ENCODE measurements around the gene LDLRAD4.

LDLRAD4 gene

GRCh38 chr18:13623871-13624270, 405.3 kb downstream of the LDLRAD4 start:
- TF ChIP-seq TCF4 (CRISPR knock-in tag; IDR thresholded peaks at IDR 0.05; ENCODE audit: borderline replicate concordance) (no peak), CREB5 (CRISPR knock-in tag; IDR thresholded peaks at IDR 0.05; ENCODE audit: low read depth) (no peak), ESRRG (CRISPR knock-in tag; IDR thresholded peaks at IDR 0.05) (no peak), SNAI2 (CRISPR knock-in tag; IDR thresholded peaks at IDR 0.05) (no peak), RARB (CRISPR knock-in tag; IDR thresholded peaks at IDR 0.05) (no peak), ZFP30 (CRISPR knock-in tag; IDR thresholded peaks at IDR 0.05) (no peak), TOX (CRISPR knock-in tag; IDR thresholded peaks at IDR 0.05; ENCODE audit: borderline replicate concordance) (no peak), OSR1 (CRISPR knock-in tag; IDR thresholded peaks at IDR 0.05) (no peak), POU6F1 (CRISPR knock-in tag; IDR thresholded peaks at IDR 0.05; ENCODE audit: borderline replicate concordance, low read depth) (no peak), PPARA (CRISPR knock-in tag; IDR thresholded peaks at IDR 0.05; ENCODE audit: borderline replicate concordance) (no peak), ZNF565 (CRISPR knock-in tag; conservative IDR thresholded peaks at IDR 0.05; ENCODE audit: low read depth) (no peak), ARNTL (CRISPR knock-in tag; IDR thresholded peaks at IDR 0.05; ENCODE audit: borderline replicate concordance, low read depth) (no peak), ZNF70 (CRISPR knock-in tag; IDR thresholded peaks at IDR 0.05) (no peak), ZC3H10 (CRISPR knock-in tag; IDR thresholded peaks at IDR 0.05) (no peak), GLIS3 (CRISPR knock-in tag; IDR thresholded peaks at IDR 0.05) (no peak), ZFP3 (CRISPR knock-in tag; IDR thresholded peaks at IDR 0.05) (no peak), CSDC2 (CRISPR knock-in tag; IDR thresholded peaks at IDR 0.05) (no peak)
- TF ChIP-seq, protein P1, sequence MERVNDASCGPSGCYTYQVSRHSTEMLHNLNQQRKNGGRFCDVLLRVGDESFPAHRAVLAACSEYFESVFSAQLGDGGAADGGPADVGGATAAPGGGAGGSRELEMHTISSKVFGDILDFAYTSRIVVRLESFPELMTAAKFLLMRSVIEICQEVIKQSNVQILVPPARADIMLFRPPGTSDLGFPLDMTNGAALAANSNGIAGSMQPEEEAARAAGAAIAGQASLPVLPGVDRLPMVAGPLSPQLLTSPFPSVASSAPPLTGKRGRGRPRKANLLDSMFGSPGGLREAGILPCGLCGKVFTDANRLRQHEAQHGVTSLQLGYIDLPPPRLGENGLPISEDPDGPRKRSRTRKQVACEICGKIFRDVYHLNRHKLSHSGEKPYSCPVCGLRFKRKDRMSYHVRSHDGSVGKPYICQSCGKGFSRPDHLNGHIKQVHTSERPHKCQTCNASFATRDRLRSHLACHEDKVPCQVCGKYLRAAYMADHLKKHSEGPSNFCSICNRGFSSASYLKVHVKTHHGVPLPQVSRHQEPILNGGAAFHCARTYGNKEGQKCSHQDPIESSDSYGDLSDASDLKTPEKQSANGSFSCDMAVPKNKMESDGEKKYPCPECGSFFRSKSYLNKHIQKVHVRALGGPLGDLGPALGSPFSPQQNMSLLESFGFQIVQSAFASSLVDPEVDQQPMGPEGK (CRISPR knock-in tag; IDR thresholded peaks at IDR 0.05; ENCODE audit: borderline replicate concordance): no peak
- ATAC-seq: no peak

- no peak for ATAC-seq
- TF ChIP-seq CSDC2 (CRISPR knock-in tag; IDR thresholded peaks at IDR 0.05) (no peak), CSRNP3 (CRISPR knock-in tag; IDR thresholded peaks at IDR 0.05) (no peak), PPARA (CRISPR knock-in tag; IDR thresholded peaks at IDR 0.05; ENCODE audit: borderline replicate concordance) (no peak), RARB (CRISPR knock-in tag; IDR thresholded peaks at IDR 0.05) (no peak), TCF4 (CRISPR knock-in tag; IDR thresholded peaks at IDR 0.05; ENCODE audit: borderline replicate concordance) (no peak), ZFP3 (CRISPR knock-in tag; IDR thresholded peaks at IDR 0.05) (no peak), ZC3H10 (CRISPR knock-in tag; IDR thresholded peaks at IDR 0.05) (no peak), ESRRG (CRISPR knock-in tag; IDR thresholded peaks at IDR 0.05) (no peak), GLIS3 (CRISPR knock-in tag; IDR thresholded peaks at IDR 0.05) (no peak), BACH2 (CRISPR knock-in tag; IDR thresholded peaks at IDR 0.05; ENCODE audit: borderline replicate concordance) (no peak), POU6F1 (CRISPR knock-in tag; IDR thresholded peaks at IDR 0.05; ENCODE audit: borderline replicate concordance, low read depth) (no peak), ARNTL (CRISPR knock-in tag; IDR thresholded peaks at IDR 0.05; ENCODE audit: borderline replicate concordance, low read depth) (no peak), ZNF8 (CRISPR knock-in tag; IDR thresholded peaks at IDR 0.05) (no peak)
Observed at GRCh38 chr18:13624563-13625237, 406.1 kb downstream of the LDLRAD4 start.

DNA sequence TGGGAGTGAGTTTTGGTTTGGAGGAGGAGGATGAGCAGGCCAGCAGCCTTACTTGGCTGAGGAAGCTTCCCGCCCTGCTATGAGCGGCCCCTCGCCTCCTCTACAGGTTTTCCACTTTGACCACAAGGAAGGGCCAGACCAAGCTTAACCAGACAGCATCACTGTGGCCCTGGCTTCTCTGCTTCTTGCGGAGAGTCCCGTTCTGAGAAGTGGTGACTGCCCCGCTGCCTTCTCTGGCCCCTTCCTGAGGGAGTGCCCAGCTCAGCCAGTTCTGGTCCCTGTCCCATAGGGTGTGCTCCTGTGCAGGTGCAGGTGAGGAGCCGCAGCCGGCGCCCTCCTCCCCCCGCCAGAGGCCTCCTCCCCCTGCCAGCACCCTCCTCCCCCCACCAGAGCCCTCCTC, 406.8 kb downstream of the LDLRAD4 start:
- no peak for ATAC-seq
- no peak for TF ChIP-seq ISL1 (CRISPR knock-in tag; IDR thresholded peaks at IDR 0.05)
- no peak for TF ChIP-seq SNAI2 (CRISPR knock-in tag; IDR thresholded peaks at IDR 0.05)
- TF ChIP-seq, protein P2, sequence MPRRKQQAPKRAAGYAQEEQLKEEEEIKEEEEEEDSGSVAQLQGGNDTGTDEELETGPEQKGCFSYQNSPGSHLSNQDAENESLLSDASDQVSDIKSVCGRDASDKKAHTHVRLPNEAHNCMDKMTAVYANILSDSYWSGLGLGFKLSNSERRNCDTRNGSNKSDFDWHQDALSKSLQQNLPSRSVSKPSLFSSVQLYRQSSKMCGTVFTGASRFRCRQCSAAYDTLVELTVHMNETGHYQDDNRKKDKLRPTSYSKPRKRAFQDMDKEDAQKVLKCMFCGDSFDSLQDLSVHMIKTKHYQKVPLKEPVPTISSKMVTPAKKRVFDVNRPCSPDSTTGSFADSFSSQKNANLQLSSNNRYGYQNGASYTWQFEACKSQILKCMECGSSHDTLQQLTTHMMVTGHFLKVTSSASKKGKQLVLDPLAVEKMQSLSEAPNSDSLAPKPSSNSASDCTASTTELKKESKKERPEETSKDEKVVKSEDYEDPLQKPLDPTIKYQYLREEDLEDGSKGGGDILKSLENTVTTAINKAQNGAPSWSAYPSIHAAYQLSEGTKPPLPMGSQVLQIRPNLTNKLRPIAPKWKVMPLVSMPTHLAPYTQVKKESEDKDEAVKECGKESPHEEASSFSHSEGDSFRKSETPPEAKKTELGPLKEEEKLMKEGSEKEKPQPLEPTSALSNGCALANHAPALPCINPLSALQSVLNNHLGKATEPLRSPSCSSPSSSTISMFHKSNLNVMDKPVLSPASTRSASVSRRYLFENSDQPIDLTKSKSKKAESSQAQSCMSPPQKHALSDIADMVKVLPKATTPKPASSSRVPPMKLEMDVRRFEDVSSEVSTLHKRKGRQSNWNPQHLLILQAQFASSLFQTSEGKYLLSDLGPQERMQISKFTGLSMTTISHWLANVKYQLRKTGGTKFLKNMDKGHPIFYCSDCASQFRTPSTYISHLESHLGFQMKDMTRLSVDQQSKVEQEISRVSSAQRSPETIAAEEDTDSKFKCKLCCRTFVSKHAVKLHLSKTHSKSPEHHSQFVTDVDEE (CRISPR knock-in tag; IDR thresholded peaks at IDR 0.05): no peak
- TF ChIP-seq CSRNP3 (CRISPR knock-in tag; IDR thresholded peaks at IDR 0.05): no peak
- TF ChIP-seq ZNF8 (CRISPR knock-in tag; IDR thresholded peaks at IDR 0.05): no peak
- no peak for TF ChIP-seq PPARA (CRISPR knock-in tag; IDR thresholded peaks at IDR 0.05; ENCODE audit: borderline replicate concordance)
- TF ChIP-seq TCF4 (CRISPR knock-in tag; IDR thresholded peaks at IDR 0.05; ENCODE audit: borderline replicate concordance): no peak
- TF ChIP-seq ARNTL (CRISPR knock-in tag; IDR thresholded peaks at IDR 0.05; ENCODE audit: borderline replicate concordance, low read depth): no peak

Data from SK-N-SH treated with all-trans-retinoic acid at 6 μM for 48 hours (cell line).